Panc1 (cell line): ENCODE results near the gene SGPL1.

ENCODE experiments used
- CTCF ChIP-seq: fragments of 450-650 bp; IDR thresholded peaks from 2 replicates; pipeline ENCODE4 v1.5.1; 2017; ENCODE audit warnings: mild to moderate bottlenecking
- REST ChIP-seq, 2 experiments: IDR thresholded peaks; 2 replicates each; pipeline ENCODE4 v1.6.1; 2011 to 2012; ENCODE audit warnings: low read depth in 2 of 2, control low read depth in 1 of 2, low read length in 1 of 2, mild to moderate bottlenecking in 1 of 2, moderate library complexity in 1 of 2; ENCODE audit not compliant: insufficient read depth in 1 of 2
- SIN3A ChIP-seq: IDR thresholded peaks from 2 replicates; pipeline ENCODE4 v1.6.1; 2012; ENCODE audit warnings: low read depth, mild to moderate bottlenecking, low read length, moderate library complexity, borderline replicate concordance; ENCODE audit not compliant: insufficient read depth

GRCh38 chr10:70920519-70920918 lies 104.8 kb downstream of the SGPL1 start:
- TF ChIP-seq REST (IDR thresholded peaks at IDR 0.05; ENCODE audit: insufficient read depth in 1 of 2, low read depth in 2 of 2, low read length in 1 of 2) (no peak), CTCF (no peak), SIN3A (no peak)
